Subcutaneous abdominal adipose tissue (tissue), 5 donors: ENCODE results near the gene SDHAF3.

Source experiments
- H3K27ac ChIP-seq: one replicate; pipeline ENCODE4 v1.7.0; 2013; ENCODE audit warnings: low read depth, mild to moderate bottlenecking, inconsistent platforms, low read length, moderate library complexity
- H3K27me3 ChIP-seq, 5 donors: one replicate each; pipeline ENCODE4 v1.7.0; 2013; ENCODE audit warnings: low read length in 5 of 5, inconsistent platforms in 1 of 5; ENCODE audit not compliant: control insufficient read depth in 5 of 5, insufficient read depth in 4 of 5
- H3K36me3 ChIP-seq, 5 donors: one replicate each; pipeline ENCODE4 v1.7.0; 2013; ENCODE audit warnings: low read length in 5 of 5; ENCODE audit not compliant: control insufficient read depth in 5 of 5, insufficient read depth in 5 of 5
- H3K4me1 ChIP-seq, 5 donors: one replicate each; pipeline ENCODE4 v1.7.0; 2013; ENCODE audit warnings: low read length in 5 of 5, mild to moderate bottlenecking in 3 of 5, moderate library complexity in 1 of 5; ENCODE audit not compliant: control insufficient read depth in 5 of 5, insufficient read depth in 5 of 5
- H3K4me3 ChIP-seq, 5 donors: one replicate each; pipeline ENCODE4 v1.7.0; 2013; ENCODE audit warnings: low read length in 5 of 5, low read depth in 1 of 5
- H3K9ac ChIP-seq, 5 donors: one replicate each; pipeline ENCODE4 v1.7.0; 2013; ENCODE audit warnings: low read length in 5 of 5, mild to moderate bottlenecking in 4 of 5, moderate library complexity in 3 of 5
- H3K9me3 ChIP-seq, 5 donors: one replicate each; pipeline ENCODE4 v1.7.0; 2013; ENCODE audit warnings: low read length in 5 of 5; ENCODE audit not compliant: control insufficient read depth in 5 of 5
- donor health status: healthy.
- donor health status: healthy.
- donor health status: healthy.
- donor health status: healthy.
- donor health status: healthy.

Gene SDHAF3

GRCh38 chr7:97200018-97200417, 82.5 kb downstream of the SDHAF3 start:
- H3K4me1 ChIP-seq = no peaks in the 10 kb centered on the region
- H3K9ac ChIP-seq = no peak overlapping the region
- peaks cover 0 to 10% (median 5%) of the 10 kb centered on the region in 5 donors for H3K9me3 ChIP-seq
- peaks cover 0 to 4% (median 0%) of the 10 kb centered on the region in 5 donors for H3K27me3 ChIP-seq
- no peaks in the 10 kb centered on the region for H3K36me3 ChIP-seq
- H3K27ac ChIP-seq = no peak overlapping the region
- H3K4me3 ChIP-seq = no peak overlapping the region

GRCh38 chr7:97203957-97204356, 86.5 kb downstream of the SDHAF3 start:
- no peaks in the 10 kb centered on the region for H3K36me3 ChIP-seq
- H3K4me3 ChIP-seq = no peak overlapping the region
- peaks cover 0 to 4% (median 0%) of the 10 kb centered on the region in 5 donors for H3K27me3 ChIP-seq
- peaks cover 0 to 2% (median 0%) of the 10 kb centered on the region in 5 donors for H3K9me3 ChIP-seq
- no peaks in the 10 kb centered on the region for H3K4me1 ChIP-seq
- H3K9ac ChIP-seq = no peak overlapping the region
- H3K27ac ChIP-seq = no peak overlapping the region

GRCh38 chr7:97204821-97205220, 87.3 kb downstream of the SDHAF3 start:
- Histone ChIP-seq H3K27ac (no peak overlapping the region), H3K4me1 (no peaks in the 10 kb centered on the region), H3K4me3 (no peak overlapping the region), H3K9ac (no peak overlapping the region), H3K27me3 (peaks cover 0 to 4% (median 0%) of the 10 kb centered on the region in 5 donors), H3K9me3 (peaks cover 0 to 2% (median 0%) of the 10 kb centered on the region in 5 donors), H3K36me3 (no peaks in the 10 kb centered on the region)

GRCh38 chr7:97215556-97215955, 98.1 kb downstream of the SDHAF3 start:
- Histone ChIP-seq H3K36me3 (no peaks in the 10 kb centered on the region), H3K4me3 (no peak overlapping the region), H3K9ac (no peak overlapping the region), H3K9me3 (peaks cover 0 to 6% (median 0%) of the 10 kb centered on the region in 5 donors), H3K27ac (no peak overlapping the region), H3K4me1 (no peaks in the 10 kb centered on the region), H3K27me3 (no peaks in the 10 kb centered on the region)

- Histone ChIP-seq H3K27me3 (no peaks in the 10 kb centered on the region), H3K4me3 (no peak overlapping the region), H3K9me3 (peaks cover 0 to 6% (median 0%) of the 10 kb centered on the region in 5 donors), H3K27ac (no peak overlapping the region), H3K36me3 (no peaks in the 10 kb centered on the region), H3K4me1 (no peaks in the 10 kb centered on the region), H3K9ac (no peak overlapping the region)
These were observed 101.3 kb downstream of the SDHAF3 start for GRCh38 chr7:97218767-97219166.

- H3K36me3 ChIP-seq = no peaks in the 10 kb centered on the region
- no peak overlapping the region for H3K9ac ChIP-seq
- no peak overlapping the region for H3K4me3 ChIP-seq
- no peak overlapping the region for H3K27ac ChIP-seq
- no peaks in the 10 kb centered on the region for H3K4me1 ChIP-seq
- H3K9me3 ChIP-seq = peaks cover 0 to 6% (median 0%) of the 10 kb centered on the region in 5 donors
- no peaks in the 10 kb centered on the region for H3K27me3 ChIP-seq
These were observed 101.7 kb downstream of the SDHAF3 start for GRCh38 chr7:97219237-97219636.

- Histone ChIP-seq H3K27me3 (no peaks in the 10 kb centered on the region), H3K4me1 (no peaks in the 10 kb centered on the region), H3K4me3 (no peak overlapping the region), H3K9me3 (no peaks in the 10 kb centered on the region), H3K36me3 (no peaks in the 10 kb centered on the region), H3K9ac (no peak overlapping the region), H3K27ac (no peak overlapping the region)
These were observed 106.8 kb downstream of the SDHAF3 start for GRCh38 chr7:97224316-97224715.

GRCh38 chr7:97226541-97226940, 109.0 kb downstream of the SDHAF3 start:
- Histone ChIP-seq H3K27me3 (no peaks in the 10 kb centered on the region), H3K27ac (no peak overlapping the region), H3K4me1 (no peaks in the 10 kb centered on the region), H3K4me3 (no peak overlapping the region), H3K9ac (no peak overlapping the region), H3K36me3 (no peaks in the 10 kb centered on the region), H3K9me3 (peaks cover 0 to 5% (median 0%) of the 10 kb centered on the region in 5 donors)
